GM18519 (cell line): Measurements from ENCODE around the gene VNN1.
"Not testable (repeated sequence)": the region's sequence is repeated elsewhere in the genome, so short reads cannot be mapped to it uniquely, and the experiment has no call there.

Experiments
- ATAC-seq: cut with Tn5 transposase; IDR thresholded peaks from one replicate; pipeline ENCODE4 v1.9.1; 2021; ENCODE audit warnings: mild to moderate bottlenecking, moderate library complexity; ENCODE audit not compliant: unreplicated experiment, low FRiP score

Gene VNN1

DNA sequence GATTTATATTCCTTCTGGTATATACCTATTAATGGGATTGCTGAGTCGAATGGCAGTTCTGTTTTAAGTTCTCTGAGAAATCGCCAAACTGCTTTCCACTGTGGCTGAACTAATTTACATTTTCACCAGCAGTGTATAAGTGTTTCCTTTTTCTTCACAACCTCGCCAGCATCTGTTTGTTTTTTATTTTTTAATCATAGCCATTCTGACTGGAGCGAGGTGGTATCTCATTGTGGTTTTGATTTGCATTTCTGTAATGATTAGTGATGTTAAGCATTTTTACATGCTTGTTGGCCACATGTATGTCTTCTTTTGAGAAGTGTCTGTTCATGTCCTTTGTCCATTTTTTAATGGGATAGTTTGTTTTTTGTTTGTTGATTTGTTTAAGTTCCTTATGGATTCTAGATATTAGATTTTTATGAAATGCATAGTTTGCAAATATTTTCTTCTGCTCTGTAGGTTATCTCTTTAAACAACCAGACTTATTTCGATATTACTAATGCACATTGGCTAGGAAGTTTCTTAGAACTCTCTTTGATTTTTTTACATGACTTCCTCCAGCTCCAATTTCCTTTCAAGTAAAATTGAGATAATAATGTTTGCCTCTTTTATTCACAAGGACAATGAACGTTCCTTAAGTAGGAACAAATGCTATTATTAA, 12.2 kb upstream of the VNN1 start:
- ATAC-seq, result no peak

DNA sequence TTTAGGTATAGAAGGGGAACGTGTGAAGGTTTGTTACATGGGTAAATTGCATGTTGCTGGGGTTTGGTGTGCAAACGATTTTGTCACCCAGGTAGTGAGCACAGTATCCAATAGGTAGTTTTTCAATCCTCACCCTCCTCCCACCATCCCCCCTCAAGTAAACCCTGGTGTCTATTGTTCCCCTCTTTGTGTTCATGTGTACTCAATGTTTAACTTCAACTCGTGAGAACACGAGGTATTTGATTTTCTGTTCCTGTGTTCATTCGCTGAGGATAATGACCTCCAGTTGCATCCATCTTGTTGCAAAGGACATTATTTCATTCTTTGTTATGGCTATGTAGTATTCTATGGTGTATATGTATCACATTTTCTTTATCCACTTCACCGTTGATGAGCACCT, 11.6 kb upstream of the VNN1 start:
- ATAC-seq, result no peak

- no peak for ATAC-seq
Measured at GRCh38 chr6:132719736-132720448, 6.0 kb upstream of the VNN1 start.

GRCh38 chr6:132715881-132716637, 2.2 kb upstream of the VNN1 start:
- ATAC-seq, result no peak

DNA sequence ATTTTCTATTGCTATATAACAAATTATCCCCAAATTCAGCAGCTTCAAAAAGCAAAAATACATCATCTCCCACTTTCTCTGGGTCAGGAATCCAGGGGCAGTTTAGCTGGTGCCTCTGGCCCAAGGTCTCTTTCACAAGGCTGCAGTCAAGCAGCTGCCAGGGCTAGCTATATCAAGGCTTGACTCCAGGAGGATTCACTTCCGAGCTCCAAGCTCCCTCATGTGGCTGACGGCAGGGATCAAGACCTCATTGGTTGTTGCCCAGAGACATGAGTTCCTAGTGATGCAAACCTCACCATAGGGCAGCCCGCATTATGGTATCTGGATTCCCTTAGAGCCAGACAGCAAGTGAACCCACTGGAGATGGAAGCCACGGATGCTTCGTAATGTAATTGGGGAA, 1.3 kb upstream of the VNN1 start:
- no peak for ATAC-seq

DNA sequence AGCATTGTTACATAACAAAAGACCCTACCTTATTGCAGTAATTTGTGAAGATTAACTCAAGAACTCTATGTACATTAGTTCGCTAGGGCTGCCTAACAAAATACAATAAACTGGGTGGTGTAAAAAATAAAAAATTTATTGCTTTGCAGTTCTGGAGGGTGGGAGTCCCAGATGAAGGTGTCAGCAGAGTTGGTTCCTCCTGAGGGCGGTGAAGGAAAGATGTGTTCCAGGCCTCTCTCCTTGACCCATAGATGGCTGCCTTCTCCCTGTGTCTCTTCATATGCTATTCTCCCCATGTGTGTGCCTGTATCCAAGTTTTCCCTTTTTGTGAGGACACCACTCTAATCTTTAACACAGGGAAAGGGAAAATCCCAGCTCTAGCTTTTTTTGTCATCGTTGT, 305 bp upstream of the VNN1 start:
- ATAC-seq, result no peak

GRCh38 chr6:132712366-132712765, 1.5 kb downstream of the VNN1 start:
- no peak for ATAC-seq

GRCh38 chr6:132708771-132709170, 5.1 kb downstream of the VNN1 start:
- no peak for ATAC-seq

- no peak for ATAC-seq
Measured at GRCh38 chr6:132708002-132708401, 5.9 kb downstream of the VNN1 start.

DNA sequence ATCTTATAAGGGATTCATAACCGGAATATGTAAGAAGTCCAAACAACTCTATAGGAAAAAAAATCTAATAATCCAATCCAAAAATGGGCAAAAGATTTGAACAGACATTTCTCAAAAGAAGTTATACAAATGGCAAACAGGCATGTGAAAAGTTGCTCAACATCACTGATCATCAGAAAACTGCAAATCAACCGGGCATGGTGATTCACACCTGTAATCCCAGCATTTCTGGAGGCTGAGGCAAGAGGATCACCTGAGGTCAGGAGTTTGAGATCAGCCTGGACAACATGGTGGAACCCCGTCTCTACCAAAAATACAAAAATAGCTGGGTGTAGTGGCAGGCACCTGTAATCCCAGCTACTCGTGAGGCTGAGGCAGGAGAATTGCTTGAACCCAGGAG, 7.1 kb downstream of the VNN1 start:
- not testable (repeated sequence) for ATAC-seq

DNA sequence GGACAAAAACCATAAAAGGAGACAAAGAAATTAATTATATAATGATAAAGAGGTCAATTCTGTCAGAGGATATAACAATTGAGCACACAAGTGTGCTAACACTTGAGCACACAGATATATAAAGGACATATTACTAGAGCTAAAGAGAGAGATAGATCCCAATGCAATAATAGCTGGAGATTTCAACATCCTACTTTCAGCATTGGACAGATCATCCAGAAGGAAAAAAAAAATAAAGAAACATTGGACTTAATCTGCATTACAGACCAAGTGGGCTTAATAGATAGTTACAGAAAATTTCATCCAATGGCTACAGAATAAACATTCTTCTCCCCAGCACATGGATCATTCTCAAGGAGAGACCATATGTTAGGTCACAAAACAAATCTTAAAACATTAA, 9.9 kb downstream of the VNN1 start:
- ATAC-seq, result no peak

GRCh38 chr6:132698608-132699007, 15.2 kb downstream of the VNN1 start:
- peak; percentile 93 for ATAC-seq

DNA sequence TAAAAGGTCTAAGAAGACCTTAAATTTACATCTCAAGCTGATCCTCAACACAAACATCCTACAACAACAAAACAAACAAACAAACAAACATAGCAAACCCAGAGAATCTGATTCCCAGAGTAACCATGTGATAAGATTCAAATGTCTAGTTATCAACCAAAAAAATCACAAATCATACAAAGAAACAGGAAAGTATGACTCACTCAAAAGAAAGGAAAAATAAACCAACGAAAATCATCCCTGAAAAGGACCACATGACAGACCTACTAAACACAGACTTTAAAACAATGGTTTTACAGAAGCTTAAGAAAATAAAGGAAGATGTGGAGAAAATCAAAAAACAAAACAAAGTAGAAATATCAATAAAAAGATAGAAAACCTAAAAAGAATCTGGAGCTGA, 18.1 kb downstream of the VNN1 start:
- ATAC-seq, result no peak

DNA sequence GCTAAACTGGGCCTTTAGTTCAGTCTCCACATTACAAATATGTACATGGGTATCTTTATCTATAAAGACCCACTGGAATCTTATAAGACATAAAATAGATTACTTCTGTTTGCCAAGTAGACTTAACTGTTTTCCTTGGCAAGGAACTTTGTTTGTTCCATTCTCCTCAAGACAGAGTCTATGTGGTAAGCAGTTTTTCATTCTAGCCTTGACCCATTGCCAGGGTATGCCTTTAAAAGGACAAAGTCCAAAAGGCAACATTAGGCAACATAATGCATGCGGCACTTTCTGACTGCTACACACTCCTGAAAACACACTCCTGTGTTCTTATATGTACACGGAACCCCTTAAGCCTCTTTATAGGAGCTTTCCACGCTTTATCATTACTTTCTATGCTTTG, 20.4 kb downstream of the VNN1 start:
- ATAC-seq, result no peak

GRCh38 chr6:132690678-132691077, 23.2 kb downstream of the VNN1 start:
- ATAC-seq, result no peak

- no peak for ATAC-seq
Measured at GRCh38 chr6:132687306-132687705, 26.5 kb downstream of the VNN1 start.

DNA sequence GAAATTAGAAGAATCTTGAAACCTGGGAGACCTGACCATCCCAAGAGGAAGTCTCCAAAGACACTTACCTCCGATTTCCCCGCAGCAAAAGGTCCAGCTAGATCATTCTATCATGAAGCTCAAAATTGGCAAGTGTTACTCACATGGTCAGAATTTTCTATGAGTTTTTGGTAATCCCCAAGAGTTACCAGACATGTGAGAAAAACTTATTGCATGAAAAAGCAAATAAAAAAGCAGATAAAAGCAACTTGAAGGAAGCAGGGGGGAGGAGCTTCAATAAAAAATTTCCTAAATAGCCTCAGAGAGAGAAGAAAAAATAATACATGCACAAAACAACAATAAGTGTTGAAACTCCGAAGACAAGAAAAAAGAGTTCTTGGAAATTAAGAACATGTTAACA, 27.3 kb downstream of the VNN1 start:
- ATAC-seq, result no peak

DNA sequence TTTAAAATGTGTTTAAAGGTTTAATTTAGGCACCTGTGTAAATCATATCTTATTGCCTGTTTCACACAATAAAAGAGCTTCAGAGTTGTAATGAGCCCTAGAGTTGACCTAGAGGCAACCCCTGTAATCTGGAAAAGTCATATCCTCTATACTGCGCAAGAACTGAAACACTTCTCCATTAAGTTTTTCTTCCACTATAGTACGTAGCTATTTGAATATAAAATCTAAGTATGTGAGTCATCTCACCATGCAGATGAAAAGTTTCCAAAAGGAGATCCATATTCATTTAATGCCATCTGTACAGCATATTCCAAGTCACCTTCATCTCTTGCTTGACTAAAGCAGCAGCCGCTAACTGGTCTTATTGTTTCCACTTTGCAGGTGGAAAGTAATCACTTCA, 28.8 kb downstream of the VNN1 start:
- no peak for ATAC-seq

DNA sequence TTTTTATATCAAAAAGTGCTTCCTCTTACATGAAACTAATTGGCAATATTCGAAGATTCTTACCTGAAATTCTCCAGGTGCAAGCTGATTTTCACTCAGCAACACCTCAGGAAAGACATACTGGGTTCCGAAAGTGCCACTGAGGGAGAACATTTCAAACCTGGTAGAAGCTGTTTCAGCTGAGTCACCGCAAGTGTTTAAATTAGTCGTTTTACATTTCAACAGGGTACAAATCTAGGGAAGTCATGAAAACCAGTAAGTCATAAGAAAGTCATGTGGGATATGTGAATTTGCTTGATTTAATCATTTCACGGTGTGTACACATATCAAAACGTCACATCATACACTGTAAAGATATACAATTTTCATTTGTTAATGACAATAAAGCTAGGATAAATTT, 29.6 kb downstream of the VNN1 start:
- no peak for ATAC-seq

DNA sequence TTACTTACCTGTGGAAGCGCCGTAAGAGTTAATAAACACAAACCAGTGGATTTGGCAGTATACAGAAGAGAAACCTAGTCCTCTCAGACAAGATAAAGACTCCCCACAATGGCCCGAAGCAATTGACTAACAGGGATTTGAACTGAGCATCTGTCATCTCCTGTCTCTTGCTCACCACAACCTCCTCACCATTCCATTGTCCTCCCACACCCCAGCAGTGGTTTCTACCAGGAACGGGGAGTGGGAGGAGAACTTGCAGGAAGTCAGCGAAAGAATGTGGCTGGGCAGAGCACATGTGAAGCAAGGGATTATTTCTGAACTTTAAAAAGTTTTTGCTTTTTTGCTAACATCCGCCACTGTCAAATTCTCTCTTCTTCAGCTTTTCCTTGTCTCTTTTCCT, 30.3 kb downstream of the VNN1 start:
- no peak for ATAC-seq

DNA sequence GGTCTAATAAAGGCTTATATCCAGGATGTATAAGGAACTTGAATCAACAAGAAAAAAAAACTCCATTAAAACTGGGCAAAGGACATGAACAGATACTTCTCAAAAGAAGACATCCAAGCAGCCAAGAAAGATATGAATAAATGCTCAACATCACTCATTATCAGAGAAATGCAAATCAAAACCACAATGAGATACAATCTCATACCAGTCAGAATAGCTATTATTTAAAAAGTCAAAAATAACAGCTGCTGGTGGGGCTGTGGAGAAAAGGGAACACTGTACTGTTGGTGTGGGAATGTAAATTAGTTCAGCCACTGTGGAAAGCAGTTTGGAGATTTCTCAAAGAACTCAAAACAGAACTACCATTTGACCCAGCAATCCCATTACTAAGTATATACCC, 34.8 kb downstream of the VNN1 start:
- not testable (repeated sequence) for ATAC-seq

GRCh38 chr6:132675749-132676148, 38.1 kb downstream of the VNN1 start:
- ATAC-seq, result no peak
